Left ventricle myocardium inferior (tissue), 1 donor: ENCODE data around the gene PLXNA2. TPM values are rescaled to one million over a fixed set of nuclear protein-coding genes. Genes with fewer than 3 reads are reported as not detected.

Experiments used
- DNase-seq: peaks from one replicate; pipeline ENCODE4 v3.0.0-alpha.2; 2020
- H3K27ac ChIP-seq: fragments of 200-600 bp; replicated peaks from 2 replicates; pipeline ENCODE4 v1.8.0; 2021
- H3K27me3 ChIP-seq: fragments of 200-600 bp; 2 replicates; pipeline ENCODE4 v1.8.0; 2021; ENCODE audit warnings: low read depth
- H3K36me3 ChIP-seq: fragments of 200-600 bp; 2 replicates; pipeline ENCODE4 v1.8.0; 2021
- H3K4me1 ChIP-seq: fragments of 200-600 bp; 2 replicates; pipeline ENCODE4 v1.8.0; 2021
- H3K4me3 ChIP-seq: fragments of 200-600 bp; 2 replicates; pipeline ENCODE4 v1.8.0; 2021; ENCODE audit warnings: mild to moderate bottlenecking, moderate library complexity
- H3K9me3 ChIP-seq: fragments of 200-600 bp; replicated peaks from 2 replicates; pipeline ENCODE4 v1.8.0; 2021
- CTCF ChIP-seq: fragments of 200-600 bp; IDR thresholded peaks from 2 replicates; pipeline ENCODE4 v1.8.0; 2021; ENCODE audit warnings: antibody characterized with exemption, mild to moderate bottlenecking, borderline replicate concordance
- intact Hi-C: fragments of 100-400 bp; cut with micrococcal nuclease; formaldehyde crosslinking; loops from one replicate; pipeline ENCODE4 v1.11.0; 2022
- total RNA-seq: library from RNA; stranded (reverse); fragmentation: NEBNext Ultra II Directional; extraction: Animal tissue kit (Norgen Biotek cat#: 25700); gene quantifications from one replicate; pipeline ENCODE4 v1.2.1, GENCODE V29; 2021
- donor health status: DM: no; HTN: yes; CAD: no; lungs with severe emphysema.

The PLXNA2 gene
- total RNA-seq, 1 donor from 2014 or later = 29.1 TPM

- no peak for DNase-seq
- Histone ChIP-seq H3K27me3 (no peaks in the 10 kb centered on the region), H3K4me1 (peaks cover 88% of the 10 kb centered on the region), H3K9me3 (no peaks in the 10 kb centered on the region), H3K36me3 (no peaks in the 10 kb centered on the region), H3K27ac (peak overlapping the region; percentile 73), H3K4me3 (no peak overlapping the region)
- intact Hi-C loops = no loop called here
- no peak for TF ChIP-seq CTCF
These were observed 82.4 kb downstream of the PLXNA2 start for GRCh38 chr1:208161656-208162375.

DNA sequence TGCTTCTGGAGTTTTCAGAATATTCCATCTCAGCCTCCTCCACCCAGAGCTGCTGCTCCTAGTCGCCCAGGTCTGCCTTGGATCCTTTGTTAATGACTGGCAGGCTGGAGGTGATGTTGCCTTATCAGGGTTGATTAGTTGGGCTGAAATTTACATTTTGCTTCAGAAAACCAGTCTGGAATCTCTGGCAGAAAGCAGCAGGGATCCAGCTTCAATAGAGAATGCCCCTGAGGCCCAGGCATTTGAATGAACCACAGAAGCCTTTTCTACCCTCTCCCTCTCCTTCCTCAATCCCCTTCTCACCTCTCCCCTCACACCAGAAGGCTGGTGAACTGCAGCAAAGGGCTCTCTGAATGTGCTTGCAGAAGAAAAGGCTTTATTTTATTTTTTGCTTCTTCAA lies 83.2 kb downstream of the PLXNA2 start:
- intact Hi-C loops = no loop called here
- Histone ChIP-seq H3K36me3 (no peaks in the 10 kb centered on the region), H3K27me3 (no peaks in the 10 kb centered on the region), H3K4me1 (peaks cover 90% of the 10 kb centered on the region), H3K27ac (peak overlapping the region; percentile 73), H3K4me3 (no peak overlapping the region), H3K9me3 (no peaks in the 10 kb centered on the region)
- DNase-seq = no peak
- no peak for TF ChIP-seq CTCF

DNA sequence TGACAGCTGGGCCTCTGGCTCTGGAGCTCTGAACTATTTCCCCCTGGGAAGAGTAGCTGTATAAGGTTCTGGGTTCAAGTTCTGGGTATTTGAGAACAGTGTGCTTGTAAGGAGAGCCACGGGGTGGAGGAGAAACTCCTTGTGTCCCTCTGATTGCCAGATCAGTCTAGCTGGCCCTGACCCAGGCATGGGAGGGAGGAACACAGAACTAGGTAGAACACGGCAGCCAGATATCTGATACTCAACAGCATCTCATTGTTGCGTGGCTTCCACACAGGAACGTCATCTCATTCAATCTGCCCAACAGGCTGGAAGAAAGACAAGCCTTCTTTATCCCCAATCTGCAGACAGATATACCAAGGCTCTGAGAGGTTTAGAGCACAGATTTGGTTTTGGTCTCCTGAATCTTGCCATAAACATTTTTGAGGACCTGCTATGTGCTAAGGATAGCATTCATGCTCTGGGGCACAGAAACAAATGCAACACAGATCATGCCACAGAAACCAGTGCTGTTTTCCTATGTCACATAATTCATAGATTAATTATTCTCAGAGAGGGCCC lies 83.8 kb downstream of the PLXNA2 start:
- H3K4me3 ChIP-seq = no peak overlapping the region
- intact Hi-C loops = no loop called here
- no peaks in the 10 kb centered on the region for H3K27me3 ChIP-seq
- no peaks in the 10 kb centered on the region for H3K36me3 ChIP-seq
- H3K9me3 ChIP-seq = no peaks in the 10 kb centered on the region
- DNase-seq = no peak
- peaks cover 90% of the 10 kb centered on the region for H3K4me1 ChIP-seq
- peak overlapping the region; percentile 73 for H3K27ac ChIP-seq
- no peak for TF ChIP-seq CTCF

DNA sequence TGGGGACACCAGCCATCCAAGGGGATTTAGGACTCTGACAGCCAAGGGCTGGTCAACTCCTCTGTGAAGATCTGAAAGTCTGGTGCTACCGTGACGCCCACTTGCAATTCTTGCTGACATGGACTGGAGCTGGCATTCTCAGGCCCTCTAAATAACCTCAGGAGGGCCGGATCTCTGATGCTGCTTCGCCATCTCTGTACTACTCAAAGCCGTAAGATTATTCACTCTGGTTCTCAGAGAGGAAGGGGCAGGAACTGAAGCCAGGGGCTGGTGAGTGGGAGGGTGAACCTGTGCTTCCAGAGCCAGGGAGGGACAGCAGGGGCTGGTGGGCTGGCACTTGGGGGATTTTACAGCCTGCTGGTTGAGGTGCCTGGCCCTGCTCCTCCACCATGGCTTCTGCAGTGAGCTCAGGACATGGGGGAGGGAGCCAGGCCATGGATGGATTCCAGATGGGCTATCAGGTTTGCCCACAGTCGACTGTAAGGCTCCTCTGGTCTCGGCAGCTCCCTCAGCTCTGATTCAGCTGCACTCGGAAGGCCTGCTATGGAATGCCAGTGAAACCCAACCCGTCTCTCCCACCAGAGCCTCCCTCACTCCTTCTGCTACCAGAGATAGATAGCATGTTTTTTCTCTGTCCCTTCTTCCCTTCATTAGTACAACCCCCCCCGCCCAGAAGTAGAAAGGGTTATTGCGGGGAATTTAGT lies 84.5 kb downstream of the PLXNA2 start:
- Histone ChIP-seq H3K27ac (peak overlapping the region; percentile 73), H3K4me3 (no peak overlapping the region), H3K9me3 (no peaks in the 10 kb centered on the region), H3K4me1 (peaks cover 90% of the 10 kb centered on the region), H3K36me3 (no peaks in the 10 kb centered on the region), H3K27me3 (no peaks in the 10 kb centered on the region)
- TF ChIP-seq CTCF = no peak
- DNase-seq = no peak
- intact Hi-C loops = no loop called here

DNA sequence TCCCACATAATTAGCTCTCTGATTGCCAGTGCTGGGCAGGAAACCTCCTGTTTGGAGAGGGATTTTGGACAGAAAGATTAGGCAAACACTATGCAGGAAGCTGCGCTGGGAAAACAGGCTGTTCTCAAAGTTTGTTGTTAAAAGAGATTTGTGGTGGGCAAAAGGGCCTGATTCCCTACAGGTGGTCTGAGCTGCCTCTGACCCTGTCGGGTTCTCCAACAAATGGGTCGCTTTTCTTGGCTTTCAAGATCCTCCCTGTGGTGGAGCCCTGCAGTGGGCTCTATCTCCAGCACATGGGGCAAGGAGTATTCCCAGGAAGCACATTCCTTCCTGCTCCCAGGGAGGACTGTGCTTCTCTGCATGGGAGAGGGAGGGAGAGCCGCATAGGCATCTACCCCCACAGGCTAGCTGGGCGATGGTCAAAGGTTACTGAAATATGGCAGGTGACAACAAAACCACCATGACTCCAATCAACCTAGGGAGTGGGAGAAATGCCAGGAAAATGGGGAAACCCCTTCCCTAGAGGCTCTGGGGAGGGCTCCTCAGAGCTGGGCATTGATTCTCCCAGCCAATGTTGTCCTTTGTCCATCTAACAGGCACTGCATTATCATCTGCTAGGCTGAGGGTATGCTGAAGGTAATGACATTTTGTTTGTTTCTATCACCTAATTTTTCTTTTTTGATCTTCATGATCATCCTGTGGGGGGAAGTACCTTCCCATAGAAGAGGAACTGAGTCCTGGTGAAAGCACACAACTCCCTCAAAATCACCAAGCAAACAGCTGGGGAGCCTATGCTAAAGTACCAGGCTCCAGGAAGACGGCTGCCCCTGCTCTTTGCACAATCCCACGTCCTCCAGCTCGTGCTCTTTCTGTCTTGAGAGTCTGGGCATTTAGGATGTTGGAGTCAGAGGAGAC lies 85.3 kb downstream of the PLXNA2 start:
- Histone ChIP-seq H3K4me3 (no peak overlapping the region), H3K9me3 (no peaks in the 10 kb centered on the region), H3K27me3 (no peaks in the 10 kb centered on the region), H3K36me3 (no peaks in the 10 kb centered on the region), H3K4me1 (peaks cover 91% of the 10 kb centered on the region), H3K27ac (peak overlapping the region; percentile 73)
- TF ChIP-seq CTCF = no peak
- intact Hi-C loops = no loop called here
- no peak for DNase-seq
